Measurements from ENCODE around the gene LRMDA. TPM values are rescaled to one million over a fixed set of nuclear protein-coding genes. Genes with fewer than 3 reads are reported as not detected.

LRMDA gene
- total RNA-seq, 1 donor from 2014 or later = 29.9 TPM

GRCh38 chr10:76197293-76197692 is 765.9 kb downstream of the LRMDA start:
- Histone ChIP-seq H3K4me3 (no peak overlapping the region), H3K27me3 (ENCODE audit: low read depth) (no peaks in the 10 kb centered on the region), H3K36me3 (no peaks in the 10 kb centered on the region), H3K9me3 (no peaks in the 10 kb centered on the region), H3K27ac (no peak overlapping the region), H3K4me1 (peaks cover 14% of the 10 kb centered on the region)
- DNase-seq (no peak), ATAC-seq (no peak)
- intact Hi-C loops (cut with DNase I) = no loop called here
- no peak for TF ChIP-seq CTCF (IDR thresholded peaks at IDR 0.05)

DNA sequence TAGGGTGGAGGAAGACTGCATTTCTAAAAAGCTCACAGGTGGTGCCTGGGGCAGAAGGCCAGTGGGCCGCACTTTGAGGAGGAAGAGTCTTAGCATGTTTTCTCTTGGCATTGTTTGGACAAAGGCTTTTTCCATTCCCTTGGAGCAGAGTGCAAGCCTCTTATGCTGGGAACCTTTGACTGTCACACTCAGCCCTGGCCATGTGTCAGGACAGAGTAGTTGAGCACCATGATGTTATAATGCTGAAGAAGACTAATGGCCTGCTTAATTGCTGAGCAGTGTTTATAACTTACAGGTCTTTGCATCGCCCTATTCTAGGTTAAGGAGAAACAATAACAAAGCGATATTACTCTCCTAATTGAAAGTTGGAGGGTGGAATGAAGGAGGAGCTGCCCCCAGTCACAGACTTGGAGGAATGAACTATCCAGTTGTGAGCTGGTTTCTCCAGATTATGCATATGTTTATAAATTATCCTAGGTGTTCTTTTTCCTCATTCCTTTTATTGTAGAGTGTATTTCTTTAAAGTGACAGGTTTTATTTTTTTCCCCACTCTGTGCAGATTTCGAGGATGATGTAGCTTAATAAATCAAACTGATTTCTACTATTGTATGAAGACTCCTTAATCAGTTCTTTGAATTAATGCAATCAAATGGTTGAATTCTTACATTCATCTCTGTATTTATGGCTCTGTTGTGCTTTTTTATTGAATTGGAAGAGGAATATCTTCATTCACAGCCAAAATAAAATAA is 767.0 kb downstream of the LRMDA start:
- peaks cover 14% of the 10 kb centered on the region for H3K4me1 ChIP-seq
- DNase-seq (no peak), ATAC-seq (no peak)
- H3K9me3 ChIP-seq = no peaks in the 10 kb centered on the region
- H3K27me3 ChIP-seq (ENCODE audit: low read depth) = no peaks in the 10 kb centered on the region
- no peak overlapping the region for H3K27ac ChIP-seq
- TF ChIP-seq CTCF (IDR thresholded peaks at IDR 0.05) = no peak
- intact Hi-C loops (cut with DNase I) = no loop called here
- no peaks in the 10 kb centered on the region for H3K36me3 ChIP-seq
- H3K4me3 ChIP-seq = no peak overlapping the region

DNA sequence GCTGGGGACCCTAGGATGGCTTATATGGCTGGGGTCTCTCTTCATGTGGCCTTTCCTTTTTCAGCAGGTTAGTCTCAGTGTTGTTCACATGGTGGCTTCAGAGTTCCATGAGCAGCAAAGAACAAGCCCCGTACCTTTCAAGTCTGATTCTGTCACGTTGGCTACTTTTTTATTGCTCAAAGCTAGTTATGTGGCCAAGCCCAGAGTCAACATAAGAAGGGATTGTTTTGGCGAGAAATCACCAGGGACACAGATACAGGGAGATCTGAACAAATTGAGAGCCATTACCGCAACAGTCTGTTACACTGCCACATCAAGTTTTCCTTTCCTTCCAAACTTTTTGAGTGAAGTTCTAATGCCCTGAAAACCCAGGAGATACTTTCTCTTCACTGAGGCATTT is 770.5 kb downstream of the LRMDA start:
- no peak for TF ChIP-seq CTCF (IDR thresholded peaks at IDR 0.05)
- Histone ChIP-seq H3K27me3 (ENCODE audit: low read depth) (no peaks in the 10 kb centered on the region), H3K36me3 (no peaks in the 10 kb centered on the region), H3K9me3 (no peaks in the 10 kb centered on the region), H3K4me1 (no peaks in the 10 kb centered on the region), H3K4me3 (no peak overlapping the region), H3K27ac (no peak overlapping the region)
- DNase-seq (no peak), ATAC-seq (no peak)
- intact Hi-C loops (cut with DNase I) = no loop called here

GRCh38 chr10:76202777-76203176 is 771.4 kb downstream of the LRMDA start:
- DNase-seq (no peak), ATAC-seq (no peak)
- Histone ChIP-seq H3K27ac (no peak overlapping the region), H3K27me3 (ENCODE audit: low read depth) (no peaks in the 10 kb centered on the region), H3K36me3 (no peaks in the 10 kb centered on the region), H3K4me1 (no peaks in the 10 kb centered on the region), H3K4me3 (no peak overlapping the region), H3K9me3 (no peaks in the 10 kb centered on the region)
- no peak for TF ChIP-seq CTCF (IDR thresholded peaks at IDR 0.05)
- intact Hi-C loops (cut with DNase I) = no loop called here

DNA sequence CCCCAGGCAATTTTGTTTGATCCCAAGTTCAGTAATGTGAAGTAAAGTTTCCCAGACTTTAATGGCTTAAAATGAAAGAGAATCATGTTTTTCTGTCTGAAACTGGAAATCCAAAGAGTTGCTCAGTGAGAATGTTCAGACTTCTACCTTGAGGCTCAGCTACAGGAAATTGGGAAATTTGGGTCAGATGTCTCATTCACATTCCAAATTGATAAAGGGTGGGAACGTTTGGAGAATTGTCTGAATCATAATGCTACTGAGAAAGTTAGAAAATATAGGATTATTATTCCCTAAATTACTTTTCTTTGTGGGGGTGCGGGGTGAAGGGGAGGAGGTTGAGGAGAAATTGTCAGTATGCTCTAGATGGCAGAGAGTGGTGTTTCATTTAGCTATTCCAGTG is 773.9 kb downstream of the LRMDA start:
- Histone ChIP-seq H3K9me3 (no peaks in the 10 kb centered on the region), H3K27ac (no peak overlapping the region), H3K27me3 (ENCODE audit: low read depth) (no peaks in the 10 kb centered on the region), H3K36me3 (no peaks in the 10 kb centered on the region), H3K4me3 (no peak overlapping the region), H3K4me1 (no peaks in the 10 kb centered on the region)
- intact Hi-C loops (cut with DNase I) = no loop called here
- DNase-seq (no peak), ATAC-seq (no peak)
- no peak for TF ChIP-seq CTCF (IDR thresholded peaks at IDR 0.05)
